GM23338 (cell line): Measurements from ENCODE around the gene GPR146. TPM values are rescaled to one million over a fixed set of nuclear protein-coding genes. Genes with fewer than 3 reads are reported as not detected.

Experiments used
- ATAC-seq: fragments of 200-7000 bp; cut with Tn5 transposase; 3 replicates; pipeline ENCODE4 v1.9.1; 2020
- DNase-seq: peaks from one replicate; pipeline ENCODE4 v3.0.0-alpha.2; 2015; ENCODE audit warnings: low spot score
- H2AFZ ChIP-seq: fragments of 200-600 bp; sonication (generic); 2 replicates; pipeline ENCODE4 v1.8.0; 2016; ENCODE audit warnings: antibody characterized with exemption, mild to moderate bottlenecking, moderate library complexity
- H3F3A ChIP-seq: fragments of 200-600 bp; sonication (generic); replicated peaks from 2 replicates; pipeline ENCODE4 v1.8.0; 2017; ENCODE audit warnings: antibody characterized with exemption, mixed run types, low read depth
- H3K27ac ChIP-seq: fragments of 200-600 bp; sonication (generic); 2 replicates; pipeline ENCODE4 v1.6.1; 2016; ENCODE audit warnings: low read depth
- H3K27me3 ChIP-seq: fragments of 200-600 bp; sonication (generic); 2 replicates; pipeline ENCODE4 v1.8.0; 2016; ENCODE audit warnings: mild to moderate bottlenecking, mixed run types, moderate library complexity; ENCODE audit not compliant: insufficient read depth
- H3K36me3 ChIP-seq: fragments of 200-600 bp; sonication (generic); 2 replicates; pipeline ENCODE4 v1.8.0; 2016; ENCODE audit warnings: mild to moderate bottlenecking; ENCODE audit not compliant: insufficient read depth
- H3K4me1 ChIP-seq: fragments of 200-600 bp; sonication (generic); 2 replicates; pipeline ENCODE4 v1.8.0; 2016; ENCODE audit warnings: mild to moderate bottlenecking, moderate library complexity; ENCODE audit not compliant: insufficient read depth
- H3K4me2 ChIP-seq: fragments of 200-600 bp; sonication (generic); 2 replicates; pipeline ENCODE4 v1.7.1; 2017; ENCODE audit warnings: mixed run types
- H3K4me3 ChIP-seq: fragments of 200-600 bp; sonication (generic); 2 replicates; pipeline ENCODE4 v1.6.1; 2016; ENCODE audit warnings: mixed run types
- H3K79me2 ChIP-seq: fragments of 200-600 bp; sonication (generic); replicated peaks from 2 replicates; pipeline ENCODE4 v1.8.0; 2017; ENCODE audit warnings: mild to moderate bottlenecking; ENCODE audit not compliant: insufficient read depth
- H3K9me2 ChIP-seq: fragments of 200-600 bp; sonication (generic); 2 replicates; pipeline ENCODE4 v1.8.0; 2017; ENCODE audit not compliant: insufficient read depth
- H4K20me1 ChIP-seq: fragments of 200-600 bp; sonication (generic); replicated peaks from 2 replicates; pipeline ENCODE4 v1.8.0; 2017; ENCODE audit warnings: mild to moderate bottlenecking; ENCODE audit not compliant: insufficient read depth
- H3K27ac Mint-ChIP-seq: 2 replicates; pipeline ENCODE4 v1.8.0; 2020; ENCODE audit warnings: inconsistent platforms, mild to moderate bottlenecking, moderate library complexity, mixed read lengths
- H3K27me3 Mint-ChIP-seq: 3 replicates; pipeline ENCODE4 v1.8.0; 2022; ENCODE audit warnings: low read depth, mild to moderate bottlenecking, moderate library complexity, mixed read lengths, inconsistent platforms; ENCODE audit not compliant: insufficient read depth, poor library complexity
- H3K36me3 Mint-ChIP-seq: 3 replicates; pipeline ENCODE4 v1.8.0; 2021; ENCODE audit warnings: low read depth, mild to moderate bottlenecking, inconsistent platforms, moderate library complexity, mixed read lengths
- H3K4me1 Mint-ChIP-seq: 3 replicates; pipeline ENCODE4 v1.8.0; 2020; ENCODE audit warnings: mild to moderate bottlenecking, inconsistent platforms, mixed read lengths
- H3K4me3 Mint-ChIP-seq: 3 replicates; pipeline ENCODE4 v1.8.0; 2021; ENCODE audit warnings: moderate library complexity, mild to moderate bottlenecking, inconsistent platforms, mixed read lengths
- H3K9me3 Mint-ChIP-seq: 3 replicates; pipeline ENCODE4 v1.8.0; 2020; ENCODE audit warnings: moderate library complexity, mild to moderate bottlenecking, inconsistent platforms, mixed read lengths
- CREB1 ChIP-seq: fragments of 250-450 bp; sonication (Bioruptor Pico); IDR thresholded peaks from 2 replicates; pipeline ENCODE4 v1.5.0; 2020; ENCODE audit warnings: low read depth, mild to moderate bottlenecking, moderate library complexity
- CTCF ChIP-seq, 2 experiments: fragments of 200-600 bp in 1 of 2; sonication (generic) in 1 of 2; conservative IDR thresholded peaks; 2 replicates each; pipeline versions ENCODE4 v1.5.1 to v1.6.1; 2016 to 2017; ENCODE audit warnings: antibody characterized with exemption in 2 of 2, low read depth in 2 of 2, mild to moderate bottlenecking in 2 of 2, moderate library complexity in 1 of 2
- ETS1 ChIP-seq: IDR thresholded peaks from 2 replicates; pipeline ENCODE4 v1.6.1; 2016; ENCODE audit warnings: antibody characterized with exemption
- EZH2phosphoT487 ChIP-seq: fragments of 200-600 bp; sonication (generic); IDR thresholded peaks from one replicate; pipeline ENCODE4 v1.8.1; 2018; ENCODE audit warnings: antibody characterized with exemption; ENCODE audit not compliant: unreplicated experiment
- NANOG ChIP-seq: IDR thresholded peaks from 2 replicates; pipeline ENCODE4 v1.6.1; 2016; ENCODE audit warnings: antibody characterized with exemption, borderline replicate concordance
- REST ChIP-seq: IDR thresholded peaks from one replicate; pipeline ENCODE4 v1.6.1; 2018; ENCODE audit warnings: antibody characterized with exemption; ENCODE audit not compliant: unreplicated experiment
- polyA plus RNA-seq: library from polyadenylated mRNA; unstranded; fragments of >200 nt; fragmentation: Nextera tagmentation; extraction: Ambion mirVana; gene quantifications from 2 replicates; pipeline ENCODE4 v1.2.1, GENCODE V29; 2016
- total RNA-seq: library from RNA; depleted of rRNA; stranded (reverse); fragments of >200 nt; shearing (Covaris generic); gene quantifications from 2 replicates; pipeline ENCODE4 v1.2.3, GENCODE V29; 2014

The GPR146 gene
- total and polyA plus RNA-seq, 2 experiments from 2014 or later: 0.28 to 0.37 TPM

GRCh38 chr7:1019255-1019785 is 25.0 kb upstream of the GPR146 start (continued):
- TF ChIP-seq REST (no peak), NANOG (no peak), CREB1 (no peak), EZH2phosphoT487 (no peak)

- Histone ChIP-seq H2AFZ (no peak overlapping the region), H3F3A (no peaks in the 10 kb centered on the region), H3K4me1 (no peaks in the 10 kb centered on the region), H3K9me2 (no peaks in the 10 kb centered on the region), H3K79me2 (no peaks in the 10 kb centered on the region), H3K27ac (no peak overlapping the region), H3K4me2 (no peak overlapping the region), H4K20me1 (no peaks in the 10 kb centered on the region), H3K36me3 (no peaks in the 10 kb centered on the region), H3K4me3 (no peak overlapping the region), H3K27me3 (no peaks in the 10 kb centered on the region)
- TF ChIP-seq ETS1 (no peak), CTCF (conservative IDR thresholded peaks at IDR 0.05; ENCODE audit: low read depth in 2 of 2) (peak in 1 of 2 experiments; percentile 26; a peak in 1 of 4 replicates)
- Mint-ChIP-seq H3K27ac (no peak overlapping the region), H3K9me3 (no peaks in the 10 kb centered on the region; the same call in 2 of the 3 replicates), H3K27me3 (peaks cover 5% of the 10 kb centered on the region), H3K36me3 (peaks cover 8% of the 10 kb centered on the region; the same call in 2 of the 3 replicates), H3K4me3 (no peak overlapping the region), H3K4me1 (no peaks in the 10 kb centered on the region; the same call in 2 of the 3 replicates)
- DNase-seq: no peak
- peak; percentile 14 for ATAC-seq
Observed at GRCh38 chr7:1019789-1020610, 24.3 kb upstream of the GPR146 start.
